GM19025 (cell line): ENCODE measurements around the gene CTSK.

ENCODE experiments used
- ATAC-seq: cut with Tn5 transposase; IDR thresholded peaks from one replicate; pipeline ENCODE4 v1.9.1; 2021; ENCODE audit warnings: mild to moderate bottlenecking, low read depth, moderate library complexity; ENCODE audit not compliant: unreplicated experiment

The CTSK gene

GRCh38 chr1:150763018-150763417, 45.0 kb downstream of the CTSK start:
- ATAC-seq: no peak

GRCh38 chr1:150762552-150762951, 45.5 kb downstream of the CTSK start:
- no peak for ATAC-seq

DNA sequence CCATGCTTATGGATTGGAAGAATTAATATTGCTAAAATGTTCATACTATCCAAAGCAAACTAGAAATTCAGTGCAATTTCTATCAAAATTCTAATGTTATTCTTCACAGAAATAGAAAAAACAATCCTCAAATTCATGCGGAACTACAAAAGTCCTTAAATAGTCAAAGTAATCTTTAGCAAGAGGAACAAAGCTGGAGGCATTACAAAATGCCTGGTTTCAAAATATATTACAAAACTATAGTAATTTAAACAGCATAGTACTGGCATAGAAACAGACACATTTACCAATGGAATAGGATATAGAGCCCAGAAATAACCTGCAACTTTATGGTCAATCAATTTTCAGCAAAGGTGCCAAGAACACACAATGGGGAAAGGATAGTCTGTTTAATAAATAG, 46.3 kb downstream of the CTSK start:
- no peak for ATAC-seq

GRCh38 chr1:150760013-150760412, 48.0 kb downstream of the CTSK start:
- no peak for ATAC-seq

DNA sequence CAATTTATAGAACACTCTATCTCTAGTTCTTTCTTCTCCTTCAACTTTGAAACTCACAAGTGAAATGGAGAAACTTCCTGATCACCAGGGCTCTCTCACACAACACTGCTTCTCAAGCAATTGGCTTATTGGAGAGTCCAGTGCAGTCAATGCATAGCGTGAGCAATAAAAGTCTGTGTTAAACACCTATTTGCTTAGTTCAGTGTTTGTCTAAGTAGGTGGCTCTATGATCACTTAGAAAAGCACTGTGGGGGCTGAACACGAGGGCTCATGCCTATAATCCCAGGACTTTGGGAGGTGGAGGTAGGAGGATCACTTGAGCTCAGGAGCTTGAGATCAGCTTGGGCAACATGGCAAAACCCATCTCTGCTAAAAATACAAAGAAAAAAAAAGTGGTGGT, 54.6 kb downstream of the CTSK start:
- ATAC-seq: no peak

- no peak for ATAC-seq
Observed at GRCh38 chr1:150751443-150751842, 56.6 kb downstream of the CTSK start.

DNA sequence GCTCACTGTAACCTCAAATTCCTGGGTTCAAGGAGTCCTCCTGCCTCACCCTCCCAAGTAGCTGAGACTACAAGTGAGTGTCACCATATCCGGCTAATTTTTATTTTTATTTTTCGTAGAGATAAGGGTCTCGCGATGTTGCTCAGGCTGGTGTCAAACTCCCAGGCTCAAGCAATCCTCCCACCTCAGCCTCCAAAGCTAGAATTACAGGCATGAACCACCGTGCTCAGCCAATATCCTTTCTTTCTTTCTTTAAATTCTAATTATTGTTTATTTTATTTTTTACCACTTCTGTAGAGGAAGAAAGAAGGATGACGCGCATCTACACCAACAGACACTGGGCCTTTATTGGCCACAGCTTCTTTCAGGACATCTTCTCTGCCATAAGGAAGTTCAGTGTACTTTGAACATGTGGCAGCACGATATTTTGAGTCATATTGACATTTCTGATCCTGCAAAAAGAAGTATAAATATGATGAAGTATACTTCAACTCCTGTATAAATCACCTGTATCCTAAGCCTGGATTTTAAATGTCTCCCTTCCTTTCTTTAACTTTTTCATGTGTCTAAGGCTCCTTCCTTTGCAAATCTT, 58.2 kb downstream of the CTSK start:
- ATAC-seq: no peak

DNA sequence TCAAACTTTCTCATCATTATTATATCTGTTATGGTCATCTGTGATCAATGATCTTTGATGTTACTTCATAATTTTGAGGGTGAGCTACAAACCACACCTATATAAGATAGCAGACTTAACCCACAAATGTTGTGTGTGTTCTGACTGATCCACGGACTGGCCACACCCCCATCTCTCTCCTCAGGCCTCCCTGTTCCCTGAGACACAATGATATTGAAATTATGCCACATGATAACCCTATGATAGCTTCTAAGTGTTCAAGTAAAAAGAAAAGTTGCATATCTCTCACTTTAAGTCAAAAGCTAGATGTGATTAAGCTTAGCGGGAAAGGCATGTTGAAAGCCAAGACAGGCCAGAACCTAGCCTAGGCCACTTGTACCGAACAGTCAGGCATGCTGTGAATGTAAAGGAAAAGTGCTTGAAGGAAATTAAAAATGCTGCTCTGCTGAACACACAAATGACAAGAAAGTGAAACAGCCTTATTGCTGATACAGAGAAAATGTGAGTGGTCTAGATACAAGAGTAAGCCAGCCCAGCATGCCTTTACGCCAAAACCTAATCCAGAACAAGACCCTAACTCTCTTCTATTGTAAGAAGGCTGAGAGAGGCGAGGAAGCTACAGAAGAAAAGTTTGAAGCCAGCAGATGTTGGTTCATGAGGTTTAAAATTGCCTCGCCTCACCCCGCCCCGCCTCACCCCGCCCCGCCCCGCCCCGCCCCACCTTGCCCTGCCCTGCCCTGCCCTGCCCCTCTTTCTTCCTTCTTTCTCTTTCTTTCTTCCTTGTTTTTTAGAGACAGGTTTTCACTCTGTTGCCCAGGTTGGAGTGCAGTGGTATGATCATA, 59.0 kb downstream of the CTSK start:
- no peak for ATAC-seq
